GM23338 (cell line): ENCODE results near the gene PGAP3. TPM values are rescaled to one million over a fixed set of nuclear protein-coding genes. Genes with fewer than 3 reads are reported as not detected.
A peak's percentile ranks its signal among the peaks of the same experiment; 100 is the strongest.

Source experiments
- ATAC-seq: fragments of 200-7000 bp; cut with Tn5 transposase; 3 replicates; pipeline ENCODE4 v1.9.1; 2020
- DNase-seq: peaks from one replicate; pipeline ENCODE4 v3.0.0-alpha.2; 2015; ENCODE audit warnings: low spot score
- H2AFZ ChIP-seq: fragments of 200-600 bp; sonication (generic); 2 replicates; pipeline ENCODE4 v1.8.0; 2016; ENCODE audit warnings: antibody characterized with exemption, mild to moderate bottlenecking, moderate library complexity
- H3F3A ChIP-seq: fragments of 200-600 bp; sonication (generic); replicated peaks from 2 replicates; pipeline ENCODE4 v1.8.0; 2017; ENCODE audit warnings: antibody characterized with exemption, mixed run types, low read depth
- H3K27ac ChIP-seq: fragments of 200-600 bp; sonication (generic); 2 replicates; pipeline ENCODE4 v1.6.1; 2016; ENCODE audit warnings: low read depth
- H3K27me3 ChIP-seq: fragments of 200-600 bp; sonication (generic); 2 replicates; pipeline ENCODE4 v1.8.0; 2016; ENCODE audit warnings: mild to moderate bottlenecking, mixed run types, moderate library complexity; ENCODE audit not compliant: insufficient read depth
- H3K36me3 ChIP-seq: fragments of 200-600 bp; sonication (generic); 2 replicates; pipeline ENCODE4 v1.8.0; 2016; ENCODE audit warnings: mild to moderate bottlenecking; ENCODE audit not compliant: insufficient read depth
- H3K4me1 ChIP-seq: fragments of 200-600 bp; sonication (generic); 2 replicates; pipeline ENCODE4 v1.8.0; 2016; ENCODE audit warnings: mild to moderate bottlenecking, moderate library complexity; ENCODE audit not compliant: insufficient read depth
- H3K4me2 ChIP-seq: fragments of 200-600 bp; sonication (generic); 2 replicates; pipeline ENCODE4 v1.7.1; 2017; ENCODE audit warnings: mixed run types
- H3K4me3 ChIP-seq: fragments of 200-600 bp; sonication (generic); 2 replicates; pipeline ENCODE4 v1.6.1; 2016; ENCODE audit warnings: mixed run types
- H3K79me2 ChIP-seq: fragments of 200-600 bp; sonication (generic); replicated peaks from 2 replicates; pipeline ENCODE4 v1.8.0; 2017; ENCODE audit warnings: mild to moderate bottlenecking; ENCODE audit not compliant: insufficient read depth
- H3K9me2 ChIP-seq: fragments of 200-600 bp; sonication (generic); 2 replicates; pipeline ENCODE4 v1.8.0; 2017; ENCODE audit not compliant: insufficient read depth
- H4K20me1 ChIP-seq: fragments of 200-600 bp; sonication (generic); replicated peaks from 2 replicates; pipeline ENCODE4 v1.8.0; 2017; ENCODE audit warnings: mild to moderate bottlenecking; ENCODE audit not compliant: insufficient read depth
- H3K27ac Mint-ChIP-seq: 2 replicates; pipeline ENCODE4 v1.8.0; 2020; ENCODE audit warnings: inconsistent platforms, mild to moderate bottlenecking, moderate library complexity, mixed read lengths
- H3K27me3 Mint-ChIP-seq: 3 replicates; pipeline ENCODE4 v1.8.0; 2022; ENCODE audit warnings: low read depth, mild to moderate bottlenecking, moderate library complexity, mixed read lengths, inconsistent platforms; ENCODE audit not compliant: insufficient read depth, poor library complexity
- H3K36me3 Mint-ChIP-seq: 3 replicates; pipeline ENCODE4 v1.8.0; 2021; ENCODE audit warnings: low read depth, mild to moderate bottlenecking, inconsistent platforms, moderate library complexity, mixed read lengths
- H3K4me1 Mint-ChIP-seq: 3 replicates; pipeline ENCODE4 v1.8.0; 2020; ENCODE audit warnings: mild to moderate bottlenecking, inconsistent platforms, mixed read lengths
- H3K4me3 Mint-ChIP-seq: 3 replicates; pipeline ENCODE4 v1.8.0; 2021; ENCODE audit warnings: moderate library complexity, mild to moderate bottlenecking, inconsistent platforms, mixed read lengths
- H3K9me3 Mint-ChIP-seq: 3 replicates; pipeline ENCODE4 v1.8.0; 2020; ENCODE audit warnings: moderate library complexity, mild to moderate bottlenecking, inconsistent platforms, mixed read lengths
- CREB1 ChIP-seq: fragments of 250-450 bp; sonication (Bioruptor Pico); IDR thresholded peaks from 2 replicates; pipeline ENCODE4 v1.5.0; 2020; ENCODE audit warnings: low read depth, mild to moderate bottlenecking, moderate library complexity
- ETS1 ChIP-seq: IDR thresholded peaks from 2 replicates; pipeline ENCODE4 v1.6.1; 2016; ENCODE audit warnings: antibody characterized with exemption
- EZH2 ChIP-seq: fragments of 200-600 bp; sonication (generic); IDR thresholded peaks from one replicate; pipeline ENCODE4 v1.8.0; 2017; ENCODE audit warnings: antibody characterized with exemption, mild to moderate bottlenecking, low read depth; ENCODE audit not compliant: unreplicated experiment
- EZH2phosphoT487 ChIP-seq: fragments of 200-600 bp; sonication (generic); IDR thresholded peaks from one replicate; pipeline ENCODE4 v1.8.1; 2018; ENCODE audit warnings: antibody characterized with exemption; ENCODE audit not compliant: unreplicated experiment
- JUNB ChIP-seq: IDR thresholded peaks from one replicate; pipeline ENCODE4 v1.6.1; 2016; ENCODE audit warnings: antibody characterized with exemption; ENCODE audit not compliant: unreplicated experiment
- NANOG ChIP-seq: IDR thresholded peaks from 2 replicates; pipeline ENCODE4 v1.6.1; 2016; ENCODE audit warnings: antibody characterized with exemption, borderline replicate concordance
- ZNF114 ChIP-seq: fragments of 250-450 bp; sonication (Bioruptor Pico); IDR thresholded peaks from 2 replicates; pipeline ENCODE4 v1.5.0; 2020; ENCODE audit warnings: mild to moderate bottlenecking, moderate library complexity
- ZNF331 ChIP-seq: fragments of 250-450 bp; sonication (Bioruptor Pico); IDR thresholded peaks from 2 replicates; pipeline ENCODE4 v1.5.0; 2020; ENCODE audit warnings: low read depth, mild to moderate bottlenecking, moderate library complexity
- ZNF462 ChIP-seq: fragments of 250-450 bp; sonication (Bioruptor Pico); IDR thresholded peaks from 2 replicates; pipeline ENCODE4 v1.5.0; 2020; ENCODE audit warnings: mild to moderate bottlenecking, moderate library complexity
- polyA plus RNA-seq: library from polyadenylated mRNA; unstranded; fragments of >200 nt; fragmentation: Nextera tagmentation; extraction: Ambion mirVana; gene quantifications from 2 replicates; pipeline ENCODE4 v1.2.1, GENCODE V29; 2016
- total RNA-seq: library from RNA; depleted of rRNA; stranded (reverse); fragments of >200 nt; shearing (Covaris generic); gene quantifications from 2 replicates; pipeline ENCODE4 v1.2.3, GENCODE V29; 2014

The PGAP3 gene
- total and polyA plus RNA-seq, 2 experiments from 2014 or later = 7.0 to 10.7 TPM

GRCh38 chr17:39701012-39701783 is 13.3 kb upstream of the PGAP3 start:
- ATAC-seq = no peak
- Histone ChIP-seq H3F3A (peaks cover 3% of the 10 kb centered on the region; the same call in 1 of the 2 replicates), H3K9me2 (no peaks in the 10 kb centered on the region), H3K4me3 (peak overlapping the region; percentile 97), H4K20me1 (peaks cover 26% of the 10 kb centered on the region), H3K4me1 (peaks cover 73% of the 10 kb centered on the region), H3K79me2 (peaks cover 87% of the 10 kb centered on the region), H3K27me3 (no peaks in the 10 kb centered on the region), H3K36me3 (no peaks in the 10 kb centered on the region), H2AFZ (no peak overlapping the region), H3K4me2 (peak overlapping the region; percentile 75), H3K27ac (0 out of 2 replicates have a peak overlapping the region, but pooled peaks have one; percentile 56)
- TF ChIP-seq NANOG = no peak
- TF ChIP-seq ZNF331 (CRISPR knock-in tag) = no peak
- no peak for TF ChIP-seq JUNB
- no peak for TF ChIP-seq ZNF114 (CRISPR knock-in tag)
- TF ChIP-seq EZH2 = no peak
- no peak for TF ChIP-seq ETS1
- DNase-seq = peak; percentile 56
- H3K27ac Mint-ChIP-seq = peak overlapping the region; percentile 61
- peaks cover 71% of the 10 kb centered on the region for H3K4me1 Mint-ChIP-seq
- no peaks in the 10 kb centered on the region for H3K9me3 Mint-ChIP-seq
- H3K4me3 Mint-ChIP-seq = peak overlapping the region; percentile 97
- peaks cover 22% of the 10 kb centered on the region for H3K36me3 Mint-ChIP-seq
- H3K27me3 Mint-ChIP-seq = peaks cover 7% of the 10 kb centered on the region

DNA sequence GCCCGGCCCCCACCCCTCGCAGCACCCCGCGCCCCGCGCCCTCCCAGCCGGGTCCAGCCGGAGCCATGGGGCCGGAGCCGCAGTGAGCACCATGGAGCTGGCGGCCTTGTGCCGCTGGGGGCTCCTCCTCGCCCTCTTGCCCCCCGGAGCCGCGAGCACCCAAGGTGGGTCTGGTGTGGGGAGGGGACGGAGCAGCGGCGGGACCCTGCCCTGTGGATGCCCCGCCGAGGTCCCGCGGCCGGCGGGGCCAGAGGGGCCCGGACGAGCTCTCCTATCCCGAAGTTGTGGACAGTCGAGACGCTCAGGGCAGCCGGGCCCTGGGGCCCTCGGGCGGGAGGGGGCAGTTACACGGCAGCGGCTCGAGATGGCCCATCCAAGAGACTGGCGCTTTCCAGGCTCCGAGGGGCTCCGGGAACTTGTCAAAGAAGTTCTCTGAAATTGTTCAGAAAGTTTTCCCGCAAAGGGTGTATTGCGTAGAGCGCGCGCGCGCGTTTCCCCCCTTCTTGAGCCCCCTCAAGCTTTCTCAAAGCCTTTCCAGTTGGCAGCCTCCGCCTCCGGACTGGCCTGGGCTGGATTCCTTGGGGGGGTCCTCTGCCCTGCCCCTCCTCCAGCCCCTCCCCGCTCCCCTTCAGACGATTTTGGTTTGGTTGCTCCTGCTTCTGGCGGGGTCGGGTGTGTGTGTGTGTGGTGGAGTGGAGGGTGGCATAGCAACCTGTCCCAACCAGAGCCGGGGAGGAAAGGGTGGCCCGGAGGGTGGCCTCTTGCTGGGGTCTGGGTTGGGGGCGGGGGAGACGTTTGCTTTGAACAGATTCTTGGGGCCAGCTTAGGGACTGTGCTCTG is 12.5 kb upstream of the PGAP3 start:
- DNase-seq (peak; percentile 54), ATAC-seq (peak; percentile 10)
- Histone ChIP-seq H3K9me2 (no peaks in the 10 kb centered on the region), H3K27ac (peak overlapping the region; percentile 83; the same call in 1 of the 2 replicates), H3K4me2 (peak overlapping the region; percentile 75), H2AFZ (0 out of 2 replicates have a peak overlapping the region, but pooled peaks have one; percentile 47), H3K79me2 (peaks cover 79% of the 10 kb centered on the region), H3K36me3 (no peaks in the 10 kb centered on the region), H3K4me3 (peak overlapping the region; percentile 97), H3F3A (peaks cover 8% of the 10 kb centered on the region), H3K27me3 (no peaks in the 10 kb centered on the region), H3K4me1 (peaks cover 75% of the 10 kb centered on the region), H4K20me1 (peaks cover 19% of the 10 kb centered on the region)
- H3K27ac Mint-ChIP-seq = peak overlapping the region; percentile 61
- no peak for TF ChIP-seq JUNB
- TF ChIP-seq CREB1 (CRISPR knock-in tag) = no peak
- no peak for TF ChIP-seq ZNF462 (CRISPR knock-in tag)
- TF ChIP-seq EZH2phosphoT487 = no peak
- no peak for TF ChIP-seq NANOG
- no peaks in the 10 kb centered on the region for H3K9me3 Mint-ChIP-seq
- peak overlapping the region; percentile 97 for H3K4me3 Mint-ChIP-seq
- H3K4me1 Mint-ChIP-seq = peaks cover 72% of the 10 kb centered on the region
- H3K27me3 Mint-ChIP-seq = peaks cover 12% of the 10 kb centered on the region
- H3K36me3 Mint-ChIP-seq = peaks cover 22% of the 10 kb centered on the region
